Measurements from ENCODE around the gene INPP1.
A peak's percentile ranks its signal among the peaks of the same experiment; 100 is the strongest.

INPP1 gene

DNA sequence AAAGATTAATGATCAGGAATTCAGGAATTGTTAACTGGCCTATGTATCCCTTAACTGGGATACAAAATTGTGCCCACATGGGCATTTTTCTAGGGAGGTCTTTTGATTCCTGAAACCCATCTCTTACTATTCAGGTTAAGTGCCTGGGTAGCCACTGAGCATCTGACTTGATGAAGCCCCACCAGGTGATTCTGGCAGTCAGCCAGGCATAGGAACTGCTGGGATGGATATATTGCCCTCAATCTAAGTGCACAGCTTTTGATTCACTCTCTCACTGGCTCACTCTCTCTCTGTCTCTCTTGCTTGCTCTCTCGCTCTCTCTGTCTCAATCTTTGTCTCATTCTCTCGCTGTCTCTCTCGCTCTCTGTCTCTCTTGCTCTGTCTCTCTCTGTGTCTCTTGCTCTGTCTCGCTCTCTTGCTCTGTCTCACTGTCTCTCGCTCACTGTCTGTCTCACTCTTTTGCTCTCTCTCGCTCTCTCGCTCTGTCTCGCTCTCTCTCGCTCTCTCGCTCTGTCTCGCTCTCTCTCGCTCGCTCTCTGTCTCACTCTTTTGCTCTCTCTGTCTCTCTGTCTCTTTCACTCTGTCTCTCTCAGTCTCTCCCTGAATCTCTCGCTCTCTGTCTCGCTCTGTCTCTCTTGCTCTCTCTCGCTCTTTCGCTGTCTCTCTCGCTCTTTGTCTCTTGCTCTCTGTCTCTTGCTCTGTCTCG is 22.3 kb downstream of the INPP1 start:
- DNase-seq = peak; percentile 80

DNA sequence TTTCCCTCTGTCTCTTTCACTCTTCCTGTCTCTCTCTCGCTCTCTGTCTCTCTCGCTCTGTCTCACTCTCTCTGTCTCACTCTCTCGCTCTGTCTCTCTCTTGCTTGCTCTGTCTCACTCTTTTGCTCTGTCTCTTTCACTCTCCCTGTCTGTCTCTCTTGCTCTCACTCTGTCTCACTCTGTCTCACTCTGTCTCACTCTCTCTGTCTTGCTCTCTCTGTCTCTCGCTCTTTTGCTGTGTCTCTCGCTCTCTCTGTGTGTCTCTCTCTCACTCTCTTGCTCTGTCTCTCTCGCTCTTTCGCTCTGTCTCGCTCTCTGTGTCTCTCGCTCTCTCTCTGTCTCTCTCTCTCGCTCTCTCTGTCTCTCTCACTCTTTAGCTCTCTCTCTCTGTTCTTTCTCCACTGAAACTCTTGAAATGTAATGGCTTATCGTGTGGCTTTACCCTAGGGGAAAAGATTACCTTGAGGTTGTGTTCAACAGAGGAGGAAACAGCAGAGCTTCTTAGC is 22.9 kb downstream of the INPP1 start:
- no peak for DNase-seq

DNA sequence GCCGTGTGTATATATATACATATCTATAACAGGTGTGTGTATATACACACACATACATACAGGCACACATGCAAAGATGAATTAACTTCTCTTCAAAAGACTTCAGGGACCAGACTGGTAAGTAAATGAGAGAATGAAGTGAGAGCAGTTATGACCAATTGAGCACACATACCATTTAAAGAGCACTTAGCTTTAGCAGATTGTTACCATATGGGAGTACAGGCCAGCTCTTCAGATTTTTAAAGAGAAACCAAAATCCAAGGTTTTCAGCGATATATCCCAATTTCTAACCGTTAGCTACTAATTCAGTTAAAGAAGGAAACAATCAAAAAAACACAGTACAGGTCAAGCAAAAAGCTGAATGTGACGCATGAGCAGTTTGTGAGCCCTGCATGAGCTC is 23.7 kb downstream of the INPP1 start:
- no peak for DNase-seq

DNA sequence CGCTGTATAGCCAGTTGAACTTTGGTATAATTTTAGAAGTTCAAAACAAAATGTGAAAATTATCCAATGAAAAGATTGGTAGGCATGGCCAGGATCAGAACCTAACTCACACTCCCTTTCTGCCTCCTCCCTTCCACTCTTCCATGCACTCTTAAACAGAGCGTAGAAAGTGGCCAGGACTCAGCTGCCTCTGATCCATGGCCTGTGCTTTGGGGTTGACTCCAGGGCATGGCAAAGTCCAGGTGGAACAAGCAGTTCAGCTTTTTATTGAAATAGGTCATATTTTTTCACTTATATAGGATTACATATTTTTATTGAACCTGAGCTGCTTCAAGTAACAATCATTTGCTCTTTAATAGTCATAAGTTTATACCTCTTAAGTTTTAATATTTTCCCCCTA is 26.2 kb downstream of the INPP1 start:
- DNase-seq = no peak

DNA sequence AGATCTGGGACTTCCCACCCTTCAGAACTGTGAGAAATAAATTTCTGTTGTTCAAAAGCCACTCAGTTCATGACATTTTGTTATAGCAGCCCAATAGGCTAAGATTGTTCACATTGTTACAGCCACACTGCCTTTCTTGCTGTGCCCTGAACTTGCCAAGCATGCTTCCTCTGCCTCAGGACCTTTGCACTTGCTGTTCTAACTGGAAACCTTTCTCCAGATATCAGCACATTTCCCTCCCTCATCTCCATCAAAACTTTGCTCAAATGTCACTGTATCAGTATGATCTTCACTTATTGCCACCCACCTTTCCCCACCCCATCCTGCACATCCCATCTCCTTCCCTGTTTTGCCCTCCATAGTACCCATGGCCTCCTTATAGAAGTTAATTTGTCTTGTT is 32.7 kb downstream of the INPP1 start:
- no peak for DNase-seq

DNA sequence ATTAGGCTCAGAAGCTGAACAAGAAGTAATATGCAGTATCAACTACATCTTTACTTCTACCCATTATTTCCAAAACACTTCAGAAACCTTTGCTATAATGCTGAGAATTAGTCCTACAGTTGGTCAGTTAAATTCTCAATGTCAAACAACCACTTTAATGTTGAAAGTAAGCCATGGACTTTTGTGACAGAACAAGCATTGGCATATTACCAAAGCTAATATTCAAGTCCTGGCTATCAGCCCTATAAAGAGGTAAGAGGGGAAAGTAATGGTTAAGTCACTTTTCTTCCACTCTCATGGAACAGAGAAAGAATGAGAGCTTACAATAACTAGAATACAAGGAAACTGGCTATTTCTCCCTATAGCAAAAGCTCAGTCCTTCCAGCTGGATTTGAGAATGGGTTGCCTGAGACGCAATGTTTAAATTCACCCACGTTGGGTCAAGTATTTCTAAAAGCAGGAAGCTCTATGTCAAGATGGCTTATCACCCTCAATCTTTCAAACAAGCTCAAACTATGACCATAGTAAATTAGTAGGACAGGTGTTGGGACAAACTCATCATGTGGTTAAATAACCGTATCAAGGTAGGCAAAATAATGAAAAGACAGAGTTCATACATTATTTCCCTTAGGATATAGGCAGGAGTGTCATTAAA is 33.3 kb downstream of the INPP1 start:
- no peak for DNase-seq

DNA sequence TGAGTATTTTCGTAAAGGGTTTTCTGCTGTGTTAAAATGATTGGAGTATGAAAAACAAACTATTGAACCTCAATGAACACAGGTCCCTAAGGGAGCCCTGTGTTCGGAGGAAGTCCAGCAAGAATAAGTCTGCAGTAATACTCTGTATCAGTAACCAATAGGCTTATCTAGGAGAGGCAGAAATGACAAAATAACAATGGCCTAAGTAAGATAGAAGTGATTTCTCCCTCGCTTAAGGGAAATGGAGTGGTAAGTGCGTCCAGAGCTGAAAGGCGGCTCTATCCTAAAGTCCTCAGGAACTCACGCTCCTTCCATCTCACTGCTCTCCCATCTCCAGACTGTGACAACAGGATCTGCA is 35.5 kb downstream of the INPP1 start:
- DNase-seq = no peak

DNA sequence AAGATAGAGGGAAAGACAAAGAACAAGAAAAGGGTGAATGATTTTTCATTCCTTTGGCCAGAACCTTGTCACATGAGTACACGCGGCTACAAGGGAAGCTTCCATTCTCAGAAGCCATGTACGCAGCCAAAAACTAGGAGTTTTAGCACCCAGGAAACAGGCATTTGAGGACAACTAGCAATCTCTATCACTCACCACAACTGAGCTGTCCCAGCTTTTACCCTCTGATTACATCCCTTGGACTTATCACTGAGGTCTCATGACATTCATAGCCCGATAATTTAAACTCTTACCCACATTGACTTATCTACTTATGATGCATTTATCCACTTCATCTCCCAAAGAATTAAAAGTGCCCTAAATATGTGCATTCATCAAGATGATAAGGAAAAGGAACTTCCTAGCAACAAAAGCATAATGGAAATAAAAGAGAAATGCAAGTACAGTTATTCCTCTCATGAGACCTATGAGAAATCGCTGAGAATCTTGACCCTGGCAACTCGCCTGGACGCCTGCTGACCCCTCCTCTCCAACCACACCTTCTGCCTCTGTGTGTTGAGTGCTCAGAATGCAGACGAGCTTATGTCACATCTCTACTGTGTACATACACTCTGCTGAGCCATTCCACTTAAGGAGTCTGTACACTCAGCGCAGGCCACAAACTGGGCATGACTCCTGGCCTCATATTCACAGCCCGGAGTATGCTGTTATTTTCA is 36.0 kb downstream of the INPP1 start:
- peak; percentile 12 for DNase-seq

DNA sequence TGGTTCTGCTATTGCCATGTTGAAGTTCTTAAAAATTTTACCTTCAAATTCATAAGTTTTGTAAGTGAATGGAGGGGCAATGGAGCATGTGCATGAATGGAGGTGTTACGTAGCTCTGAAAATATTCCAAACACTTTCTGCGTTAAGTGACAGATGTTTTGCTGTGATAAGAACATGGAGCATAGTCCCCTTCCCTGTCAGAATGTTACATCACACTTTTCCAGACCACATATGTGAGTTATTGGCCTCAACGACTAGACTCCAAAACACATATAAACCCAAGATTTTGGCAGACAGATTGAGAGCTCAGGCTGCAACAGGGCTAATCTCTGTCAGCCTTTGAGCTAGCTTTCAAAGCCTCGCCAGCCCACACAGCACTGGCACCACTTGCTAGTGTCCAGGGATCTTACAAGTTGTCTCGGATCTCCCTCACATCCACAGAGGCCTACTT is 37.6 kb downstream of the INPP1 start:
- DNase-seq = no peak

DNA sequence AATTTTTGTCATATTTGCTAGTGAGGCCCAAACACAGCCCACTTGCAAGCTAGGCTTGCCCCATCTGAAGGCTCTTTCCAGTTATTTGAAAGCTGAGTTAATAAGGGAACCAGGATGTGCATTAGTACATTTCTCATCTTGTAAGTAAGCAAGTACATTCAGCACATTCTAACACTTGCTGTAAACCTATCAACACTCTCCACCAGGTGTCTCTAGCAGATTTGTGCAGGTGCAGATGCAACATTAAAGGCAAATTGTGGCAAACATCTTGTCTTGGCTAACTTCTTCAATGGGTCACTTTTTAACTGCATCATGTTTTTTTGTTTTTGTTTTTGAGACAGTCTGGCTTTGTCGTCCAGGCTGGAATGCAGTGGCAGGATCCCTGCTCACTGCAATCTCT is 39.5 kb downstream of the INPP1 start:
- DNase-seq = peak; percentile 68

DNA sequence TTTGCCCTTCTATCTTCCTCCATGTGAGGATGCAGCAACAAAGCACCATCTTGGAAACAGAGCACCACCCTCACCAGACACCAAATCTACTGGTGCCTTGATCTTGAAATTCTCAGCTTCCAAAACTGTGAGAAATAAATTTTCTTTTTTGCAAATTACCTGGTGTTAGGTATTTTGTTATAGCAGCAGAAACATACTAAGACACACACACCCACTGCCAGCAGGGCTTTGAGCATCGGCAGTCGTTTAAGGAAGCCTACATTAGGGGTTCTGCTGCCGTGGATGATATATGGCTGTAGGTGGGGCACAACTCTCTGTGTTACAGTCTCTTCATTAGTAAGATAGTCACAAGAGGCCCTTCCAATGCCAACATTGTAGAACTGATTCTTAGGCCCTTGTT is 44.0 kb downstream of the INPP1 start:
- DNase-seq = no peak

DNA sequence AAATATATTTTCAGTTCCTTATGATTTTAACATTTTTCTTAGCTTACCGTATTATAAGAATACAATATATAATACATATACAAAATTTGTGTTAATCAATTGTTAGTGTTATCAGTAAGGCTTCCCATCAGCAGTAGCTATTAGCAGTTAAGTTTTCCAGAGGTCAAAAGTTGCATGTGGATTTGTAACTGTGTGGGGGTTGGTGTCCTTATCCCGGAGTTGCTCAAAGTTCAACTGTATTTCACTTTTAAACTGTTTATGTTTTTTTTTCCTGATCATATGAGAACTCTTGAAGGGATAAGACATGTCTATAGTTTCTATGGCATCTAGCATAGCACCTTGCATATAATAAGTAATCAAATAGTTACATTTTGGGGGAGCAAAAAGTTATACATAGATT is 52.9 kb downstream of the INPP1 start:
- no peak for DNase-seq

DNA sequence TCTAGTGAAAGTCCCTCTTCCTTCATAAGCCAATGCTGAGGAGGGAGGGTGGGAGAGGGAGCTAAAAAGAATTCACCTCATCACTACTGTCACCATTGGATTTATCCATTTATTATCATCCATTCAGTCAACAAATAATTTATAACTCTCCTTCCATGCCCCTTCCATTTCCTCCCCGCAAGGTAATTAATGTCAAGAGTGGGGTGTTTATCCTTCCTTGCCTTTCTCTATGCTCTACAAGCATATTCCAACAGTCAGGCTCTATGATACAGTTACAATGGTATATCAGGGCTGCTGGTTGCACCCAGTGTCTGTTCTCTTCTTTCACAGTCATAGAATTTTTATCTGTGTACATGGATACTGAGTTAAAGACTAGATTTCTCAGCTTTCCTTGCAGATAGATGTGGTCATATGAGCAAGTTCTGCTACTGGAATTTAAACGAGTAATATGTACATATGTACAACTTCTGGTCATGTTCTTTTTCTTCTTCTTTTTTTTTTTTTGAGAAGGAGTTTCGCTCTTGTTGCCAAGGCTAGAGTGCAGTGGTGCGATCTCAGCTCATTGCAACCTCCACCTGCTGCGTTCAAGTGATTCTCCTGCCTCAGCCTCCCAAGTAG is 59.7 kb downstream of the INPP1 start:
- DNase-seq = no peak

DNA sequence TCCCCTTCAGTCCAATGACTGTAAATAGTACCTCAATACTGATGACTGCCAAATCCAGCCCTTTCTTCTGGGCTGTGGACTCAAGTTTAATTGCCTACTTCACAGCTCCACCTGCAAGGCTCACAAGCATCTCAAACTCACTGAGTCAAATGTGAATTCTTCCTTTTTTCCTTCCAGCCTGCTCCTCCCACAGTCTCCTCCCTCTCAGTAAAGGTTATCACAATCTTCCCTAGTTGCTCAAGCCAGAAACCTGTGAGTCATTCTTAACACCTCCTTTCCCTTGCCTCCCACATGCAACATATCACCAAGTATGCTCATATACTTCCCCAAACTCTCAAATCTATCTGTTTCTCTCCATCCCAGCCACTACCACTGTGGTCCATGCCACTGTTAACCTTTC is 61.1 kb downstream of the INPP1 start:
- no peak for DNase-seq

DNA sequence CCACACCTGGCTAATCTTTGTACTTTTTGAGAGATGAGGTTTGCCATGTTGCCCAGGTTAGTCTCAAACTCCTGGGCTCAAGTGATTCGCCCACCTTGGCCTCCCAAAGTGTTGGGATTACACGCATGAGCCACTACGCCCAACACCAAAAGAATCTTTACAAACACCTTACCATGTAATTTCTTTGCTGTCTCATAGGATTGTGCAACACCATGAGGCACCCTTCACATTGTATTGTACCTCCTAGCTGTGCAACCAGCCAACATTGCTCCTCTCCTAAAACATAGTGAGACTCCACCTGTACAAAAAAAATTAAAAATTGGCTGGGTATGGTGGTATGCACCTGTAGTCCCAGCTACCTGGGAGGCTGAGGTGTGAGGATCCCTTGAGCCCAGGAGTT is 61.7 kb downstream of the INPP1 start:
- DNase-seq = no peak

DNA sequence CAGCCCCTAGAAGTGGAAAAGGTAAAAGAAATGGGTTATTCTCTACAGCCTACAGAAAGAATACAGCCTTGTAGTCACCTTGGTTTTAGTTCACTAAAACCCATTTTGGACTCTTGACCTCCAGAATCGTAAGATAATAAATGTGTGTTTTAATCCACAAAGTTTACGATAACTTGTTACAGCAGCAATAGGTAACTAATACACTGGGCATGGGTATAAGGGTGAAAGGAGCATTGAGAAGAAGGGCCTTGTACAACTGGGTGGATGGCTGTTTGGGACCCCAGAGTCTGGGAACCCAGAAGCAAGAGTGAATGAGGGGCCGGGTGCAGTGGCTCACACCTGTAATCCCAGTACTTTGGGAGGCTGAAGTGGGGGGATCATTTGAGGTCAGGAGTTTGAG is 62.6 kb downstream of the INPP1 start:
- no peak for DNase-seq

DNA sequence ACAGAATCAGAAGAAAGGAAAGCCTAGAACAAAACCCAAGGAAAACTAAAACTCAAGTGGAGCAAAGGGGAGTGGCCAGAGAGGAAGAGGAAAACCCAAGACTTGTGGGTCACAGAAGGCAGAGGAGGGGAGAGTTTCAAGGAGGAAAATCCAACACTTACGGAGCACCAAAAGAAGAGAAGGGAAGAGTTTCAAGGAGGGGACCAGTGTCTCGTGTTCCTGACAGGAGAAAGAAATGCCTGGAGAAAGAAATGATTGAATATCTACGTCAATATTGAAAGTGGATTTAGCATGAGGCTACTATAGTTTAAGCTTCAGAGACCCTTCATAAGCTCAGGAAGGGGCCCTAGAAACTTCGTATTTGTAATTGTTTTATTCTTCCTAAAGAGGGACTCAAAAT is 63.4 kb downstream of the INPP1 start:
- DNase-seq = no peak

DNA sequence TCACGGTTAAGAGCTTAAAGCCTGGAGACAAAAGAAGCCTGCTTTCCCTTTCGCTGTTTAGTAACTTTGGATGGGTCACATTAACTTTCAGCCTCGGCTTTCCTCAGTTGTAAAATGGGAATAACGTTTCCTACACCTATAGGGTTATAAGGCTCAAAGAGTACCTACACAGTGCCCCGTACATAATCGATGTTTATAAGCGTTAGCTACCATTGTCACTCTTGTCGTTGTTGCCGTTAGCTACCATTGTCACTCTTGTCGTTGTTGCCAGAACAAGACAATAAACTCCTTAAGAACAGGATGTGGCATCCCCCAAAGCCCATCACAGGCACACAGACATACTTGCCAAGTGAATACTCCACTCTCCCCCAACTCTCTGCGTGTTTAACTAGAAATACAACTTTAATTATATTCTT is 63.9 kb downstream of the INPP1 start:
- peak; percentile 65 for DNase-seq

DNA sequence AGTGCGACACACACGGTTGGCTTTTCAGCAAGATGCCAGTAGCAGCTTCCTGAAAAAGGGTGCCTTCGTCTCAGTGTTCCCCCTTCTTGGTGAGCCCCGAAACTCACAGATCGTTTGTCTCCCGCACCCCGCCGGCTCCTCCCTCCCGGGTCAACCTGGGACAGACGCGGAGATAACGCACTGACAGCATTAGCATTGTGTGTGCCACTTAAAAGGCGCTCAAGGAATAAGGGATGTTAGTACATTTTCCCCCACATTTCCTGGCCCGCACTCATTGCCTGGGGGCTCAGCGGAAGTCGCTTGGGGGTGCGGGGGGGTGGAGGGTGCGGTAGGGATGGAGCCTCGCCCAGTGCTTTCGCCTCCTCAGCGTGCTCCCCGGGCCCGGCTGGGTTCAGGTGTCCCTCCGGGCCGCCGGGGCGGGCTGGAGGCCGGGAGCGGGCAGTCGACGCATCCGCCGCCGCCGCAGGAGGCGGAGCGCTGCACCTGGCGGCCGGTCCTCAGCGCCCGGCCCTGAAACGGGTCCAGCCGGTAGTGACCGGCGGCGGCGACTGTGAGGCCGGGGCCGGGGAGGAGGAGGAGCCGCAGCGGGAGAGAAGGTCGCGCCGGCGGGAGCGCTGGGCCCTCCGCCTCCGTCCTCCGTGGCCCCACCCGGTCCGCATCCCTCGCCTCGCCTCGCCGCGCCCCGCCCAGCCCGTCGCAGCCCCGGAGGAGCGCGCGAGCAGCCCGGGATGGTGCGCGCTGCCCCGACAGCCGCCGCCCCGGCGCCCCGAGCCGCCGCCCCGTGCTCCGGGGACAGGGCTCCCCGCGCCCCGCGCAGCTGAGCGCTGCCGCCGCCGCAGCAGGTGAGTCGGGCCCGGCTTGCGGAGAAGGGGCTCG is 64.5 kb downstream of the INPP1 start, which contains the start of gene MFSD6:
Gene MFSD6, plus strand, starts transcription at position 694 of the 876 bp plus-strand sequence. CDS start 27,675 bp downstream, outside the sequence.
- peak; percentile 60 for DNase-seq

DNA sequence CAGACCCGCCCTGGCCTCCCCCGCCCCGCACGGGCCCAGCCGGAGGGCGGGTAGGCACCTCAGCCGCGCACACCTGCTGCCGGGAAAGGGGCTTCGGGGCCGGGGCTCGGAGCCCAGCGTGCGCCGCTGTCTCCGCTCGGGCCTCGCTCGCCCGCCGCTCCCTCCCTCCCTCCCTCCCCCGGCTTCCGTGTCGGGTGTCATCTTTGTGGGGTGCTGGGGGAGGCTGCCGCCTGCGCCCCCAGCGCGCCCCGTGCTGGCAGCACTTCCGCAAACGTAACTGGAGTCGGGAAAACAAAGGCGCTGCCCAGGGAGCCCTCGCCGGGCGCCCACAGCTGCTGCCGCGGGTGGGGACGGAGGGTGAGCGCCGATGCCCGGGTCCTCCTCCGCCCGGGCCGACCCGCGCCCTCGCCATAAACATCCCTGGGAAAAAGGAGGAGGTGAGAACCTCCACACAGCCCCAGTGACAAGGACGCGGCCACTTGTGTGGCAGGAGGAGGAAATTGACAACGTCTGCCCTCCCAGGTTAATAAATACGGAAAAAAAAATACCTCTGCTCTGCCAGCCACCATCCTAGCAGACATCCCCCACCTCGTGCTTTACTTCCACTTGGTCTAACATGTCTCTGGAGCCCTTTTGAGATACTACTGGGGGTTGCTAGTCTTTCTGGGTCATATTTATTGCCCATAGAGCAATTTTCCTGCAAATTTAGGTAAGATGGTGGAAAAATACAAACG is 65.3 kb downstream of the INPP1 start:
- peak; percentile 77 for DNase-seq

DNA sequence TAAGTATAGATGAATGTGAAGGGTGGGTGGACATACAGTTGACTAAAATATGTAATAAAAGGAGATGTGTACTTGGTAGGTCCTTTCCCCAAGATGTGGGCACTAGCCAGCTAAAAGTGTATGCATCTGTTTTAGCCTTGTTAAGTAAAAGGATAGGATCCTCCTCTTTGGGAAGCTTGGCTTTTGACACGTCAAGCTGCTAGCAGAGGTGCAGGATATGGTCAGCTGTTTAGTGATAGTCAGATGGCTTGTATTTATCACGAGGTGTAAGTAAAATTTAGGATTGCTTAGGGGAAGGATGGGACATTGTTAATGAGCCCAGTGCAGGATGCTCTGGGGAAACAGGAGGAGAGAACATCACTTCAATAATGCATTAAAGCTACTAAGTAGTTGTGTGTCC is 66.2 kb downstream of the INPP1 start:
- DNase-seq = peak; percentile 10

DNA sequence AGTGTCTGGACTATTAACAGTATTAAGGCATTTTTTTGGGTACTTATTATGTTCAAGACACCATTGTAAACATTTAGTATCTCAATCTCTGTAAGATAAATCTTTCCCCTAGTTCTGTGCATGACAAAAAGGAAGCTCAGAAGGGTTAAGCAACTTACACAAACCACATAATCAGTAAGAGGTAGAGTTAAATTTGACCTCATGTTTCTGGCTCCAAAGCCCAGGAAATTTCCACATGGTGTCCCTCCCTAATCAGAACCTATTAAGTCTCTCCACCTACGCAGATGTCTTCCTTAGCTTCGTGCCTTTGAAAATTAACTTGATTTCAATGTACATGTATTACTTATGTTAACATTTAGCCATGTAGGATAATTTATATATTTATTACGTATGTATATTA is 66.8 kb downstream of the INPP1 start:
- DNase-seq = no peak

Measured in NCI-H345 (cell line).